ENCODE measurements around the gene MX2.

The MX2 gene

DNA sequence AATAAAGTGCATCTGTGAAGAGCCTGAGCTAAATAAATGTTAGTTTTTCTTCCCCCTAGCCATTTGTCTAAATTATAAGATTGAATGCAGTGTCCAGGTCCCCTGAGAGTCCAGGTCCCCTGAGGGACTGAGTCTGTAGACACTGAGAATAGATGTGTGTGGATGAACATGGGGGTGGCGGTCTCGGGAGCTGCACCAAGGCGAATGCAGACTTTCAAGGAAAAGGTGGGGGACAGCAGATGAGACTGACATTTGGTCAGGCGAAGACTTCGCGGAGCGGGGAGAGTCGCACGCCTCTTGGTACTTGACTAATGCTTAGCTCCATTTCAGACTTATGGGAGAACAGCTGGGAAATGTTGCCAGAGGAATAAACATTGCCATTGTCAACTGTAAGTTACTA, 17.7 kb upstream of the MX2 start:
- no peak overlapping the region for H3K4me3 ChIP-seq (ENCODE audit: low read length)
- TF ChIP-seq, protein P1, sequence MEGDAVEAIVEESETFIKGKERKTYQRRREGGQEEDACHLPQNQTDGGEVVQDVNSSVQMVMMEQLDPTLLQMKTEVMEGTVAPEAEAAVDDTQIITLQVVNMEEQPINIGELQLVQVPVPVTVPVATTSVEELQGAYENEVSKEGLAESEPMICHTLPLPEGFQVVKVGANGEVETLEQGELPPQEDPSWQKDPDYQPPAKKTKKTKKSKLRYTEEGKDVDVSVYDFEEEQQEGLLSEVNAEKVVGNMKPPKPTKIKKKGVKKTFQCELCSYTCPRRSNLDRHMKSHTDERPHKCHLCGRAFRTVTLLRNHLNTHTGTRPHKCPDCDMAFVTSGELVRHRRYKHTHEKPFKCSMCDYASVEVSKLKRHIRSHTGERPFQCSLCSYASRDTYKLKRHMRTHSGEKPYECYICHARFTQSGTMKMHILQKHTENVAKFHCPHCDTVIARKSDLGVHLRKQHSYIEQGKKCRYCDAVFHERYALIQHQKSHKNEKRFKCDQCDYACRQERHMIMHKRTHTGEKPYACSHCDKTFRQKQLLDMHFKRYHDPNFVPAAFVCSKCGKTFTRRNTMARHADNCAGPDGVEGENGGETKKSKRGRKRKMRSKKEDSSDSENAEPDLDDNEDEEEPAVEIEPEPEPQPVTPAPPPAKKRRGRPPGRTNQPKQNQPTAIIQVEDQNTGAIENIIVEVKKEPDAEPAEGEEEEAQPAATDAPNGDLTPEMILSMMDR (conservative IDR thresholded peaks at IDR 0.05; ENCODE audit: low read length): no peak
- DNase-seq (ENCODE audit: low read depth): no peak

DNA sequence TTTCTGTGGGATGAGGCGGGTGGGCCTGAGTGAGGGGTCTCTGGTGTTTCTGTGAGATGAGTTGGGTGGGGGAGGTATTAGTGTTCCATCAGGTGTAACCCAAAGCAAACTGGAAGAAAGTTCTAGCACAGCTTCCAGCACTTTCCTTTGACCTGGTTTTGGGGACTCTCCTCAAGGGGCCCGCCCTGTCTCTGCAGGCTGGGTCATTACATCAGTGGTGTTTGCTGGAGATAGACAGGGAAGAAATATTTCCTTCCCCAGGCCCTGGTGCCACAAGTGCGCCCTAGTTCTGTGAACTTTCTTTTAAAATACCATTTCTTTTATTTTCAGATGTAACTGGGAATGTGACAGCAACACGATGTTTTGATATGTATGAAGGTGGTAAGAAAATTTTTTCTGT, 16.5 kb upstream of the MX2 start:
- H3K4me3 ChIP-seq (ENCODE audit: low read length): no peak overlapping the region
- TF ChIP-seq, protein P1 (conservative IDR thresholded peaks at IDR 0.05; ENCODE audit: low read length): no peak
- no peak for DNase-seq (ENCODE audit: low read depth)

DNA sequence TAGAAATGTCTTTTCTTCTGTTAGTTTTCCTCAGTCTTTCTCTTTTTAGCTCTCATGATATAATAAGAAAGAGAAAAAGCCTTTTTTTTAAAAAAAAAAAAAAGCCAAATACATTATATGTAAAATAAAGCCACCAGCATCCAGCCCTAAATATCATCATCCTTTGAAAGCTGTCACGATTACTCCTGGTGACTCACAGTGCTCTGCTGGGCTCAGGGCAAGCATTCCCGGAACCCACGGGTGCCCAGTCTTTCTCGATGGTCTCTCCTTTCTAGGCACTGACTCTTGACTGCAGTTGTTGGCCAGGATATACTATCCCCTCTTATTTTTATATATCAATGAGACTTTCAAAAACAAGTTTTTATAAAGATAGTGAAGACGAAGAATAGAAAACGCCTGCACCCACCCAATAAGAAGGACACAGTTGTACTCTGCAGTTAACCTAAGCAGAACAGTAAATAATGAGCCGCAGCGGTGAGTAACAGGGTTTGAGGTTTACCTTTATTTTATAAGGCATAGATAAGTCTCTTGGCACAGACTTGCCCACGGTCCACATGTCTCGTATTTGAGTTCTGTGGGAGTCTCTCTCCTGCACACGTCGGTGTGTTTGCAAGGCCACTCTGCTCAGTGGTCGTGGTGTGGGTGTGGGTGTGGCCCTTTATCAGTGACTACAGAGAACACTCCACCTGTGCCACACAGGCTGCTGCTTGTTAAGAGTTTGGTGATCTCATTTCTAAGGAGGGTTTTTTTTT, 15.7 kb upstream of the MX2 start:
- no peak for DNase-seq (ENCODE audit: low read depth)

DNA sequence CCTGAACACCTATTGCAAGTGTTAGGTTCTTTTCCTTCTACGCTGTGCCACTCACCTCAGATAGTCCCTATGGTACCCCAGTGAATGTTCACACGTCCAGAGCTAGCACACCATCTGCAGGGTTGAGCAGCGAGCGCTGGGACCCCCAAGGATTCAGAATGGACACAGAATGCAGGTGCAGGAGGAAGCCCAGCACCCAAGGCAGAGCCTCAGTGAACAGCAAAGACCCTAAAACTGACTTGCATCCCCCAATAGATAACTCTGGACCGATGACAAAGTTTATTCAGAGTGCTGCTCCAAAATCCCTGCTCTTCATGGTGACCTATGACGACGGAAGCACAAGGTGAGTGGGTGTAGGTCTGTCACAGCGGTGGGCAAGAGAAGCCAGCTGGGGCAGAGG, 15.1 kb upstream of the MX2 start:
- H3K4me3 ChIP-seq (ENCODE audit: low read length): no peak overlapping the region
- DNase-seq (ENCODE audit: low read depth): no peak
- TF ChIP-seq, protein P1 (conservative IDR thresholded peaks at IDR 0.05; ENCODE audit: low read length): no peak

More for the DNA sequence above, 15.7 kb upstream of the MX2 start:
- TF ChIP-seq, protein P1 (conservative IDR thresholded peaks at IDR 0.05; ENCODE audit: low read length): no peak
- no peak overlapping the region for H3K4me3 ChIP-seq (ENCODE audit: low read length)

DNA sequence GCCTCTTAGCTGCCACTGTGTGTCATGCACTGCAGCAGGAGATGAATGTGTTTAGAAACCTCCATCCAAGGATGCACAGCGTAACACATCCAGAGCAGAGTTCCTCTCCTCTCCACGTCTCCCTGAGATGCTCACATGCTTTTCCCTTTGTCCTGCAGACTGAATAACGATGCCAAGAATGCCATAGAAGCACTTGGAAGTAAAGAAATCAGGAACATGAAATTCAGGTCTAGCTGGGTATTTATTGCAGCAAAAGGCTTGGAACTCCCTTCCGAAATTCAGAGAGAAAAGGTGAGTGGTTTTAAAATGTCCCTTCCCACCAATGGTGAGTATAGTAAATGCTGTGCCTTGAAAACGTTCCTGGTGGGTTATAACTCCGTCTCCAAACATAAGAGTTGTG, 13.4 kb upstream of the MX2 start:
- TF ChIP-seq, protein P1 (conservative IDR thresholded peaks at IDR 0.05; ENCODE audit: low read length): no peak
- DNase-seq (ENCODE audit: low read depth): no peak

DNA sequence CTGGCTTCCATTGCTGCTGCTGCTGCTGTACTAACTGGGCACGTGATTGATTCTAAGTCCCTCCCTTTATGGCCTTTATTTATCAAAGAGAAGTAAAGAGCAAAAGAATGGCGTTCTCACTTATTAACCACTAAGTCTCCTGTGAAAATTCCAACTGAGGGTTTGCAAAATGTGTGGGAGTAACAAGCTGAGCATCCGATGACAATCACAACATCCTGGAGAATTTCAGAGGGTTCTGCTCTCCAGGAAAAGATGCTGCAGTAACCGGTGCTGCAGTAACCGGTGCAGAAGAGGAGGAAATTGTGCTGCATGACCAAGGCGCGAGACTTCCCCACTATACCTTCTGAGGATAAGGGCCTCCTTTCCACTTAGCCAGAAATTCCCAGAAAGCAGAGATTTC, 12.7 kb upstream of the MX2 start:
- DNase-seq (ENCODE audit: low read depth): no peak
- no peak overlapping the region for H3K4me3 ChIP-seq (ENCODE audit: low read length)
- TF ChIP-seq, protein P1 (conservative IDR thresholded peaks at IDR 0.05; ENCODE audit: low read length): no peak

More for the DNA sequence above, 13.4 kb upstream of the MX2 start:
- H3K4me3 ChIP-seq (ENCODE audit: low read length): no peak overlapping the region

DNA sequence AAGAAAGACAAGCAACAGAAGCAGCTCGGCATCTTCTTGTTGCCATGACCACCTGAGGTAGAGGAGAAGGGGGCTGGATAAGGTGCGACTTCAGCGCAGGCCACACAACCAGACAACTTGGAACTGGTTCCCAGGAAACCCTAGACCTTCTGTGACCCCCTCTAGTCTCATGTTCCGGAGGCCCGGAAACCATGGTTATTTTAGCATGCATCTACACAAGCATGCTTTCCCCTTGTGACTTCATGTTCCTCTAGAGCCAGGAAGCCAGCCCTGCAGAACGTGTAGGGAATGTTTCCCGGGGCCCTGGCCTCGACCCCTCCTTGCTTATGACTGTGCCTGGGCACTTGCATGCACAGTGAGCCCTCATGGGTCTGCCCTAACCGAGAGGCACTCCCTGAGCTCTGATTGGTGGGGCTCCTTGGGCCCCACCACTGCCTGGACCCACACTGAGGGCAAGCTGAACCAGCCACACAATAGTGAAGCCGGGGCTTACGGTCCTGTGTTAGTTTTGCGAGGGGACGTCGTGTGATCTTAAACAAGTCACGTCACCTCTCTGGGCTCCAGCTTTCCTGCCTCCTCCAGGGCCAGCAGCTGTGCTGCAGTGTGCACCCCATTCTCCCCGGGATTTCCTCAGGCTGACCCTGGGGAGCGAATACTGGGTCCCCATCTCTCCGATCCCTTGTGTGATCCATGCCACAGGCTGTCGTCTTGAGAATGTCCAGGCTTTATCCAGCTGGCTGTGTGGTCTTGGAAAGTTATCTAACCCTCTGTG, 12.0 kb upstream of the MX2 start:
- TF ChIP-seq, protein P1 (conservative IDR thresholded peaks at IDR 0.05; ENCODE audit: low read length): no peak
- H3K4me3 ChIP-seq (ENCODE audit: low read length): no peak overlapping the region
- DNase-seq (ENCODE audit: low read depth): no peak
